ENCODE data around the gene EYA3.
A peak's percentile ranks its signal among the peaks of the same experiment; 100 is the strongest.

Gene EYA3

GRCh38 chr1:27994060-27994459 lies 94.3 kb downstream of the EYA3 start:
- Histone ChIP-seq H3K18ac (ENCODE audit: low read length) (no peak overlapping the region), H3K9me3 (ENCODE audit: insufficient read depth, low read depth, low read length) (no peaks in the 10 kb centered on the region), H3K27me3 (ENCODE audit: insufficient read depth, low read length) (no peaks in the 10 kb centered on the region), H3K14ac (ENCODE audit: low read length) (no peak overlapping the region), H2AFZ (ENCODE audit: insufficient read depth, low read length, poor library complexity) (no peak overlapping the region), H3K36me3 (ENCODE audit: control insufficient read depth in 1 of 2, insufficient read depth in 2 of 2, low read length in 2 of 2) (peaks cover 11 to 23% of the 10 kb centered on the region in 2 experiments), H4K12ac (ENCODE audit: low read depth, low read length) (no peak overlapping the region), H3K4me2 (ENCODE audit: low read length) (no peak overlapping the region), H3K79me2 (ENCODE audit: control insufficient read depth, insufficient read depth, low read length, poor library complexity) (no peaks in the 10 kb centered on the region), H4K91ac (ENCODE audit: low read depth, low read length) (no peak overlapping the region), H3K4me3 (ENCODE audit: low read depth, low read length) (no peak overlapping the region), H2AK5ac (ENCODE audit: low read length) (no peak overlapping the region), H2BK5ac (ENCODE audit: low read depth, low read length, poor library complexity) (no peak overlapping the region), H3K79me1 (ENCODE audit: low read length) (no peaks in the 10 kb centered on the region), H3K27ac (ENCODE audit: low read depth, low read length) (no peak overlapping the region), H2BK120ac (ENCODE audit: insufficient read depth, low read length, poor library complexity) (no peak overlapping the region), H2BK12ac (ENCODE audit: low read length) (no peak overlapping the region), H3K23ac (ENCODE audit: low read length) (no peak overlapping the region), H3K4me1 (ENCODE audit: control insufficient read depth in 1 of 2, insufficient read depth in 2 of 2, low read length in 2 of 2) (no peaks in the 10 kb centered on the region), H3K9ac (ENCODE audit: low read length) (no peak overlapping the region), H4K8ac (ENCODE audit: low read depth, low read length) (no peak overlapping the region), H3K4ac (ENCODE audit: low read depth, low read length) (no peak overlapping the region)
- DNase-seq, result peak in 1 of 2 donors; percentile 10
- no CpG with 5 or more reads among the region's 1 CpG for WGBS (ENCODE audit: extremely low coverage, insufficient coverage, insufficient read length)

GRCh38 chr1:27993241-27993640 lies 95.2 kb downstream of the EYA3 start:
- WGBS (ENCODE audit: extremely low coverage, insufficient coverage, insufficient read length), result no CpG with 5 or more reads among the region's 3 CpGs
- Histone ChIP-seq H3K27ac (ENCODE audit: low read depth, low read length) (no peak overlapping the region), H3K18ac (ENCODE audit: low read length) (no peak overlapping the region), H3K9me3 (ENCODE audit: insufficient read depth, low read depth, low read length) (no peaks in the 10 kb centered on the region), H3K36me3 (ENCODE audit: control insufficient read depth in 1 of 2, insufficient read depth in 2 of 2, low read length in 2 of 2) (peaks cover 11 to 25% of the 10 kb centered on the region in 2 experiments), H4K8ac (ENCODE audit: low read depth, low read length) (no peak overlapping the region), H3K79me1 (ENCODE audit: low read length) (no peaks in the 10 kb centered on the region), H3K14ac (ENCODE audit: low read length) (no peak overlapping the region), H2AK5ac (ENCODE audit: low read length) (no peak overlapping the region), H2AFZ (ENCODE audit: insufficient read depth, low read length, poor library complexity) (no peak overlapping the region), H4K12ac (ENCODE audit: low read depth, low read length) (no peak overlapping the region), H3K27me3 (ENCODE audit: insufficient read depth, low read length) (no peaks in the 10 kb centered on the region), H2BK5ac (ENCODE audit: low read depth, low read length, poor library complexity) (no peak overlapping the region), H3K79me2 (ENCODE audit: control insufficient read depth, insufficient read depth, low read length, poor library complexity) (no peaks in the 10 kb centered on the region), H3K4me2 (ENCODE audit: low read length) (no peak overlapping the region), H3K9ac (ENCODE audit: low read length) (no peak overlapping the region), H2BK120ac (ENCODE audit: insufficient read depth, low read length, poor library complexity) (no peak overlapping the region), H4K91ac (ENCODE audit: low read depth, low read length) (no peak overlapping the region), H3K23ac (ENCODE audit: low read length) (no peak overlapping the region), H3K4me1 (ENCODE audit: control insufficient read depth in 1 of 2, insufficient read depth in 2 of 2, low read length in 2 of 2) (no peaks in the 10 kb centered on the region), H3K4me3 (ENCODE audit: low read depth, low read length) (no peak overlapping the region), H3K4ac (ENCODE audit: low read depth, low read length) (no peak overlapping the region), H2BK12ac (ENCODE audit: low read length) (no peak overlapping the region)
- no peak for DNase-seq

- no peak for DNase-seq
- Histone ChIP-seq H2BK5ac (ENCODE audit: low read depth, low read length, poor library complexity) (no peak overlapping the region), H3K4ac (ENCODE audit: low read depth, low read length) (no peak overlapping the region), H2BK12ac (ENCODE audit: low read length) (no peak overlapping the region), H3K79me2 (ENCODE audit: control insufficient read depth, insufficient read depth, low read length, poor library complexity) (no peaks in the 10 kb centered on the region), H4K91ac (ENCODE audit: low read depth, low read length) (no peak overlapping the region), H3K14ac (ENCODE audit: low read length) (no peak overlapping the region), H3K4me1 (ENCODE audit: control insufficient read depth in 1 of 2, insufficient read depth in 2 of 2, low read length in 2 of 2) (no peaks in the 10 kb centered on the region), H3K79me1 (ENCODE audit: low read length) (no peaks in the 10 kb centered on the region), H3K27me3 (ENCODE audit: insufficient read depth, low read length) (no peaks in the 10 kb centered on the region), H3K36me3 (ENCODE audit: control insufficient read depth in 1 of 2, insufficient read depth in 2 of 2, low read length in 2 of 2) (peaks cover 11 to 23% of the 10 kb centered on the region in 2 experiments), H3K9ac (ENCODE audit: low read length) (peak overlapping the region; percentile 25), H3K27ac (ENCODE audit: low read depth, low read length) (no peak overlapping the region), H2AFZ (ENCODE audit: insufficient read depth, low read length, poor library complexity) (no peak overlapping the region), H3K9me3 (ENCODE audit: insufficient read depth, low read depth, low read length) (no peaks in the 10 kb centered on the region), H3K4me3 (ENCODE audit: low read depth, low read length) (no peak overlapping the region), H2BK120ac (ENCODE audit: insufficient read depth, low read length, poor library complexity) (no peak overlapping the region), H3K4me2 (ENCODE audit: low read length) (no peak overlapping the region), H2AK5ac (ENCODE audit: low read length) (no peak overlapping the region), H3K18ac (ENCODE audit: low read length) (no peak overlapping the region), H4K8ac (ENCODE audit: low read depth, low read length) (no peak overlapping the region), H3K23ac (ENCODE audit: low read length) (no peak overlapping the region), H4K12ac (ENCODE audit: low read depth, low read length) (no peak overlapping the region)
- WGBS (ENCODE audit: extremely low coverage, insufficient coverage, insufficient read length), result no CpG with 5 or more reads among the region's 6 CpGs
Measured at GRCh38 chr1:27992276-27992675, 96.1 kb downstream of the EYA3 start.

- Histone ChIP-seq H2BK120ac (ENCODE audit: insufficient read depth, low read length, poor library complexity) (no peak overlapping the region), H3K23ac (ENCODE audit: low read length) (no peak overlapping the region), H3K4me2 (ENCODE audit: low read length) (no peak overlapping the region), H3K79me1 (ENCODE audit: low read length) (no peaks in the 10 kb centered on the region), H4K8ac (ENCODE audit: low read depth, low read length) (no peak overlapping the region), H2BK5ac (ENCODE audit: low read depth, low read length, poor library complexity) (no peak overlapping the region), H2BK12ac (ENCODE audit: low read length) (no peak overlapping the region), H3K4me3 (ENCODE audit: low read depth, low read length) (no peak overlapping the region), H3K27me3 (ENCODE audit: insufficient read depth, low read length) (no peaks in the 10 kb centered on the region), H3K79me2 (ENCODE audit: control insufficient read depth, insufficient read depth, low read length, poor library complexity) (no peaks in the 10 kb centered on the region), H3K4me1 (ENCODE audit: control insufficient read depth in 1 of 2, insufficient read depth in 2 of 2, low read length in 2 of 2) (no peaks in the 10 kb centered on the region), H3K14ac (ENCODE audit: low read length) (no peak overlapping the region), H2AFZ (ENCODE audit: insufficient read depth, low read length, poor library complexity) (no peak overlapping the region), H3K18ac (ENCODE audit: low read length) (no peak overlapping the region), H2AK5ac (ENCODE audit: low read length) (no peak overlapping the region), H4K12ac (ENCODE audit: low read depth, low read length) (no peak overlapping the region), H4K91ac (ENCODE audit: low read depth, low read length) (no peak overlapping the region), H3K27ac (ENCODE audit: low read depth, low read length) (no peak overlapping the region), H3K36me3 (ENCODE audit: control insufficient read depth in 1 of 2, insufficient read depth in 2 of 2, low read length in 2 of 2) (peaks cover 11 to 19% of the 10 kb centered on the region in 2 experiments), H3K9ac (ENCODE audit: low read length) (no peak overlapping the region), H3K9me3 (ENCODE audit: insufficient read depth, low read depth, low read length) (no peaks in the 10 kb centered on the region), H3K4ac (ENCODE audit: low read depth, low read length) (no peak overlapping the region)
- WGBS (ENCODE audit: extremely low coverage, insufficient coverage, insufficient read length), result no CpG with 5 or more reads among the region's 3 CpGs
- DNase-seq, result peak in 1 of 2 donors; percentile 15
Measured at GRCh38 chr1:27990920-27991537, 97.4 kb downstream of the EYA3 start.

Measured in trophoblast cell (in vitro differentiated cells and primary cell).